ENCODE measurements around the gene LPAR1.

DNA sequence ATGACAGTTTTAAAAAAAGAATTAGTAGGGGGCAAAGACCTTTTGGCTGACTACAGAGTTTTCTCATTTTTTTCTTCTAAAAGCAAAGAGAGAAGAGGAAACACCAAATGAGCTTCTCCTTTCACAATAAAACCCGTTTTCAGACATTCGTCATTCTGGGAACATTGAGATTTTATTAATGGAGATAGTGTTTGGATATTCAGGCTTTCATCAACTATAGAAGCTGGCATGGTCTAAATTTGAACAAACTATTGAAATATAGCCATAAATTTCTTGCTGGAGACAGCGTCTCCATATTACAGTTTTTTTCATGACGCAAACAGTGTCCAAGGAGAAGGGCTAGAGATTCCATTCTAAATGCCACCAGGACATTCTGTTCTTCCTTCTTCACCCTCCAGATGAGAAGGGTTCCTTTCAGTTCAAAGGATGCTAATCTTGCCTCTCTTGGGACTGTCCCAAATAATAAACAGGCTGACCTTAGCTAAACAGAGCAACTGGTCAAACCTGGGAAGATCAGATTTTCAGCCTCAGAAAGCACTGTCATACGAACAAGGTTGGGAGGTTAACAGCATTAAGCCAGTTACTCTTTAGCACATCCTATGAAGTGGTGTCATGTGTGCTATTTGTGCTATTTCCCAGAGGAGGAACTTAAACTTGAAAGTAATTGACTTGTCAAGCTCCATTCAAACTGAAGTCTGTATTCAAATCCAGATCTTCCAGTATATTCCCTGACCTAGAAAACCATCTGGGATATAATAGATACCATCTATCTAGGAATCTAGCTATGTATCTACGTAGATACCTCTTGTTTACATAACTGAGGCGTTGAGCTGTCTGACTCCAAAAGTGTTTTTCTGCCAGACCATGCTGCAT, 125.6 kb downstream of the LPAR1 start:
- TF ChIP-seq, protein P1, sequence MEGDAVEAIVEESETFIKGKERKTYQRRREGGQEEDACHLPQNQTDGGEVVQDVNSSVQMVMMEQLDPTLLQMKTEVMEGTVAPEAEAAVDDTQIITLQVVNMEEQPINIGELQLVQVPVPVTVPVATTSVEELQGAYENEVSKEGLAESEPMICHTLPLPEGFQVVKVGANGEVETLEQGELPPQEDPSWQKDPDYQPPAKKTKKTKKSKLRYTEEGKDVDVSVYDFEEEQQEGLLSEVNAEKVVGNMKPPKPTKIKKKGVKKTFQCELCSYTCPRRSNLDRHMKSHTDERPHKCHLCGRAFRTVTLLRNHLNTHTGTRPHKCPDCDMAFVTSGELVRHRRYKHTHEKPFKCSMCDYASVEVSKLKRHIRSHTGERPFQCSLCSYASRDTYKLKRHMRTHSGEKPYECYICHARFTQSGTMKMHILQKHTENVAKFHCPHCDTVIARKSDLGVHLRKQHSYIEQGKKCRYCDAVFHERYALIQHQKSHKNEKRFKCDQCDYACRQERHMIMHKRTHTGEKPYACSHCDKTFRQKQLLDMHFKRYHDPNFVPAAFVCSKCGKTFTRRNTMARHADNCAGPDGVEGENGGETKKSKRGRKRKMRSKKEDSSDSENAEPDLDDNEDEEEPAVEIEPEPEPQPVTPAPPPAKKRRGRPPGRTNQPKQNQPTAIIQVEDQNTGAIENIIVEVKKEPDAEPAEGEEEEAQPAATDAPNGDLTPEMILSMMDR (IDR thresholded peaks at IDR 0.05), result no peak
- no peak for TF ChIP-seq POLR2A (IDR thresholded peaks at IDR 0.05)
